A549 (cell line): Measurements from ENCODE around the gene AP2A2. TPM values are rescaled to one million over a fixed set of nuclear protein-coding genes. Genes with fewer than 3 reads are reported as not detected.

Experiments used
- ATAC-seq, 2 experiments: fragments of 200-7000 bp in 1 of 2; fragments of >200 bp in 1 of 2; cut with Nextera tagmentation in 1 of 2; cut with Tn5 transposase in 1 of 2; 3 replicates each; pipeline versions ENCODE4 v1.8.0 to v1.9.1; 2018 to 2020; ENCODE audit warnings: mild to moderate bottlenecking in 1 of 2, moderate library complexity in 1 of 2
- CTCF ChIA-PET: fragments of 300-600 bp; sonication (Branson Sonifier 250); formaldehyde crosslinking; extraction: SDS; loops from one replicate; lab custom pipeline; 2021; ENCODE audit warnings: antibody characterized with exemption, inconsistent platforms; lab: Yijun Ruan, JAX
- POLR2A ChIA-PET: fragments of 350-600 bp; formaldehyde crosslinking; extraction: SDS; loops from one replicate; lab custom pipeline; 2021; ENCODE audit warnings: antibody characterized with exemption, inconsistent platforms; lab: Yijun Ruan, JAX
- DNase-seq, 2 experiments: peaks; one replicate each; pipeline versions ENCODE4 v3.0.0 to v3.0.0-alpha.2; 2011 to 2016; ENCODE audit warnings: low read depth in 1 of 2, low spot score in 1 of 2
- FAIRE-seq: peaks from 2 replicates; lab custom pipeline; 2011; peaks lifted over from hg19 to GRCh38; lab: Jason Lieb, UNC
- H3K27ac ChIP-seq, 2 experiments: fragments of >200 bp; sonication (Bioruptor Twin); formaldehyde crosslinking; 3 replicates each; pipeline ENCODE4 v1.5.1; 2016 to 2017
- H3K4me1 ChIP-seq: fragments of >200 bp; sonication (Bioruptor Twin); formaldehyde crosslinking; 3 replicates; pipeline ENCODE4 v1.6.1; 2016
- H3K4me2 ChIP-seq: fragments of >200 bp; sonication (Bioruptor Twin); formaldehyde crosslinking; 3 replicates; pipeline ENCODE4 v1.6.1; 2016
- H3K4me3 ChIP-seq: fragments of >200 bp; sonication (Bioruptor Twin); formaldehyde crosslinking; 3 replicates; pipeline ENCODE4 v1.5.1; 2016
- H3K9me3 ChIP-seq: fragments of >200 bp; sonication (Bioruptor Twin); formaldehyde crosslinking; 3 replicates; pipeline ENCODE4 v1.6.1; 2016
- CHD2 ChIP-seq: fragments of 150-350 bp; IDR thresholded peaks from 2 replicates; pipeline ENCODE4 v1.6.1; 2014; ENCODE audit warnings: low read length; ENCODE audit not compliant: partially characterized antibody
- E2F6 ChIP-seq: IDR thresholded peaks from 2 replicates; pipeline ENCODE4 v1.6.1; 2012; ENCODE audit warnings: low read depth, borderline replicate concordance
- EHMT2 ChIP-seq: fragments of 200-600 bp; sonication (generic); IDR thresholded peaks from 2 replicates; pipeline ENCODE4 v1.6.1; 2016; ENCODE audit warnings: antibody characterized with exemption, low read depth, mild to moderate bottlenecking, moderate library complexity
- EP300 ChIP-seq, 2 experiments: fragments of >200 bp; sonication (Bioruptor Twin); formaldehyde crosslinking; IDR thresholded peaks; 2 replicates in 1 of 2; 3 replicates in 1 of 2; pipeline ENCODE4 v1.6.1; 2016 to 2017
- FOSB ChIP-seq: fragments of 250-450 bp; sonication (Bioruptor Pico); IDR thresholded peaks from 2 replicates; pipeline ENCODE4 v1.5.0; 2020; ENCODE audit warnings: mild to moderate bottlenecking, moderate library complexity
- FOXS1 ChIP-seq: fragments of 250-450 bp; sonication (Bioruptor Pico); IDR thresholded peaks from 2 replicates; pipeline ENCODE4 v1.5.0; 2020; ENCODE audit warnings: mild to moderate bottlenecking, moderate library complexity
- HEYL ChIP-seq: fragments of 250-450 bp; sonication (Bioruptor Pico); IDR thresholded peaks from 2 replicates; pipeline ENCODE4 v1.8.0; 2021; ENCODE audit warnings: mild to moderate bottlenecking, moderate library complexity
- HOXA7 ChIP-seq: fragments of 250-450 bp; sonication (Bioruptor Pico); IDR thresholded peaks from 2 replicates; pipeline ENCODE4 v1.5.0; 2020; ENCODE audit warnings: mild to moderate bottlenecking, moderate library complexity
- HOXB13 ChIP-seq: fragments of 250-450 bp; sonication (Bioruptor Pico); IDR thresholded peaks from 2 replicates; pipeline ENCODE4 v1.5.0; 2020; ENCODE audit warnings: low read depth, mild to moderate bottlenecking, moderate library complexity
- JUN ChIP-seq, 2 experiments: fragments of >200 bp; sonication (Bioruptor Twin); formaldehyde crosslinking; IDR thresholded peaks; 2 replicates in 1 of 2; 3 replicates in 1 of 2; pipeline ENCODE4 v1.6.1; 2016 to 2017
- JUNB ChIP-seq: fragments of >200 bp; sonication (Bioruptor Twin); formaldehyde crosslinking; IDR thresholded peaks from 2 replicates; pipeline ENCODE4 v1.6.1; 2016
- KDM5A ChIP-seq: fragments of 200-600 bp; sonication (generic); IDR thresholded peaks from 2 replicates; pipeline ENCODE4 v1.6.1; 2016; ENCODE audit warnings: antibody characterized with exemption, mild to moderate bottlenecking
- MYC ChIP-seq: IDR thresholded peaks from 2 replicates; pipeline ENCODE4 v1.6.1; 2012; ENCODE audit warnings: mild to moderate bottlenecking, inconsistent platforms, low read length, improper control_type of control experiment, borderline replicate concordance
- NFE2L2 ChIP-seq: fragments of 150-350 bp; conservative IDR thresholded peaks from 2 replicates; pipeline ENCODE4 v1.6.1; 2014; ENCODE audit warnings: low read length
- NPAS2 ChIP-seq: fragments of 250-450 bp; sonication (Bioruptor Pico); IDR thresholded peaks from 2 replicates; pipeline ENCODE4 v1.8.0; 2022; ENCODE audit warnings: mild to moderate bottlenecking, moderate library complexity, borderline replicate concordance
- NR3C1 ChIP-seq: fragments of >200 bp; sonication (Bioruptor Twin); formaldehyde crosslinking; IDR thresholded peaks from 3 replicates; pipeline ENCODE4 v1.6.1; 2017
- POLR2AphosphoS2 ChIP-seq: conservative IDR thresholded peaks from 2 replicates; pipeline ENCODE4 v1.6.1; 2012; ENCODE audit warnings: low read length, improper control_type of control experiment, inconsistent platforms
- RAD21 ChIP-seq, 2 experiments: fragments of >200 bp in 1 of 2; sonication (Bioruptor Twin) in 1 of 2; formaldehyde crosslinking in 1 of 2; IDR thresholded peaks in 1 of 2; conservative IDR thresholded peaks in 1 of 2; 2 replicates in 1 of 2; 3 replicates in 1 of 2; pipeline ENCODE4 v1.6.1; 2012 to 2018; ENCODE audit warnings: inconsistent platforms in 1 of 2
- SMC3 ChIP-seq: fragments of >200 bp; sonication (Bioruptor Twin); formaldehyde crosslinking; IDR thresholded peaks from 3 replicates; pipeline ENCODE4 v1.6.1; 2018; ENCODE audit warnings: inconsistent platforms
- TFCP2L1 ChIP-seq: fragments of 250-450 bp; sonication (Bioruptor Pico); IDR thresholded peaks from 2 replicates; pipeline ENCODE4 v1.5.0; 2021; ENCODE audit warnings: mild to moderate bottlenecking
- ZNF302 ChIP-seq: fragments of 250-450 bp; sonication (Bioruptor Pico); IDR thresholded peaks from 2 replicates; pipeline ENCODE4 v1.9.0; 2021; ENCODE audit warnings: inconsistent platforms, mild to moderate bottlenecking, moderate library complexity
- ZSCAN20 ChIP-seq: fragments of 250-450 bp; sonication (Bioruptor Pico); IDR thresholded peaks from 2 replicates; pipeline ENCODE4 v1.8.0; 2022; ENCODE audit warnings: mild to moderate bottlenecking, moderate library complexity
- WGBS: methylation state at CpG from one replicate; pipeline ENCODE4 v1.1.6; 2017; ENCODE audit errors: missing lambda C conversion rate; 5-methylcytosine and 5-hydroxymethylcytosine counted together
- polyA plus RNA-seq, 4 experiments: library from polyadenylated mRNA; depleted of rRNA in 3 of 4; stranded (reverse); fragments of >200 nt; fragmentation: RNase III in 1 of 4; extraction: RNeasy Plus Mini Kit Qiagen cat#74134 plus additional on column Dnase treatment in 1 of 4; gene quantifications; 2 replicates in 3 of 4; 3 replicates in 1 of 4; pipeline ENCODE4 v1.2.3, GENCODE V29; 2011 to 2017
- TF ChIP-seq, protein P1 (sequence below): fragments of >200 bp; sonication (Bioruptor Twin); formaldehyde crosslinking; IDR thresholded peaks from 2 replicates; pipeline ENCODE4 v1.6.1; 2016
- TF ChIP-seq, protein P2 (sequence below): IDR thresholded peaks from 2 replicates; pipeline ENCODE4 v1.6.1; 2012
- TF ChIP-seq, protein P3 (sequence below): fragments of 250-450 bp; sonication (Bioruptor Pico); IDR thresholded peaks from 2 replicates; pipeline ENCODE4 v1.5.0; 2020; ENCODE audit warnings: low read depth, mild to moderate bottlenecking, moderate library complexity
- TF ChIP-seq, protein P4 (sequence below): fragments of 450-650 bp; IDR thresholded peaks from 2 replicates; pipeline ENCODE4 v1.6.1; 2014; ENCODE audit warnings: antibody characterized with exemption

Gene AP2A2
- polyA plus RNA-seq, 2 of the 4 experiments (the other 2 are of a cell fraction): 39.4 to 60.4 TPM

DNA sequence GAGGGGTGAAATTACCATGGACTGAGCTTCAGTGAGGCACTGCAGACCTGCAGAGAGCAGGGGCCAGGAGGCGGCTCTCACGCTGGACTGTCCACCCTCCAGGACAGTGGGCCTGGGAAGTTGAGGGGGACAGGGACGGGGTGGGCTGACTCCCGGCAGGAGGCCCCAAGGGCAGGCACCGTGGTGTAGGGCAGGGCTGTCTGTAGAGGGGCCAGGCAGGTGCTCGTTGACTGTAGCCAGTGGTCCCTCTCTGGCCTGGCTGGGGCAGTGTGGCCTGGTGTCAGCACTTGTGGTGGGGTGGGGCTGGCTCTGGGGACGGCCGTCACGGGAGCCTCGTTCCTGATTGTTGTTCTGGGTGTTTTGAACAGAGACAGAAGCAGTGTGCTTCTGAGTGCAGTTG, 64.4 kb downstream of the AP2A2 start:
- 90% methylated on average over 10 of the region's 10 CpGs for WGBS
- Histone ChIP-seq H3K27ac (no peak overlapping the region), H3K4me2 (no peak overlapping the region), H3K4me3 (no peak overlapping the region), H3K4me1 (no peaks in the 10 kb centered on the region), H3K9me3 (no peaks in the 10 kb centered on the region)
- POLR2A ChIA-PET: no interaction called here
- DNase-seq (no peak), FAIRE-seq (no peak), ATAC-seq (no peak)
- CTCF ChIA-PET: interaction anchor here (1.5 kb wide), 1 partner anchor 9 kb away, joined by 4 read pairs; no protein-coding TSS in a partner anchor
- TF ChIP-seq SMC3 (no peak), RAD21 (conservative IDR thresholded peaks at IDR 0.05 in 1 of 2, IDR thresholded peaks at IDR 0.05 in 1 of 2) (no peak), E2F6 (no peak), JUN (IDR thresholded peaks at IDR 0.05) (no peak), EP300 (IDR thresholded peaks at IDR 0.05) (no peak), NFE2L2 (no peak), HEYL (CRISPR knock-in tag) (no peak), JUNB (no peak), FOXS1 (CRISPR knock-in tag) (no peak), TFCP2L1 (no peak), HOXB13 (no peak), ZNF302 (CRISPR knock-in tag) (no peak), KDM5A (no peak), FOSB (CRISPR knock-in tag) (no peak)
- TF ChIP-seq, protein P1, sequence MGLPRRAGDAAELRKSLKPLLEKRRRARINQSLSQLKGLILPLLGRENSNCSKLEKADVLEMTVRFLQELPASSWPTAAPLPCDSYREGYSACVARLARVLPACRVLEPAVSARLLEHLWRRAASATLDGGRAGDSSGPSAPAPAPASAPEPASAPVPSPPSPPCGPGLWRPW: no peak
- TF ChIP-seq, protein P2, sequence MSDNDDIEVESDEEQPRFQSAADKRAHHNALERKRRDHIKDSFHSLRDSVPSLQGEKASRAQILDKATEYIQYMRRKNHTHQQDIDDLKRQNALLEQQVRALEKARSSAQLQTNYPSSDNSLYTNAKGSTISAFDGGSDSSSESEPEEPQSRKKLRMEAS: no peak

GRCh38 chr11:991034-991433, 65.4 kb downstream of the AP2A2 start:
- Histone ChIP-seq H3K27ac (no peak overlapping the region), H3K4me3 (no peak overlapping the region), H3K4me2 (no peak overlapping the region), H3K9me3 (no peaks in the 10 kb centered on the region)
- ATAC-seq (no peak), FAIRE-seq (no peak), DNase-seq (no peak)
- POLR2A ChIA-PET: no interaction called here
- WGBS: 85% methylated on average over 12 of the region's 12 CpGs
- no peak for TF ChIP-seq NR3C1
- TF ChIP-seq EHMT2: no peak
- TF ChIP-seq, protein P3, sequence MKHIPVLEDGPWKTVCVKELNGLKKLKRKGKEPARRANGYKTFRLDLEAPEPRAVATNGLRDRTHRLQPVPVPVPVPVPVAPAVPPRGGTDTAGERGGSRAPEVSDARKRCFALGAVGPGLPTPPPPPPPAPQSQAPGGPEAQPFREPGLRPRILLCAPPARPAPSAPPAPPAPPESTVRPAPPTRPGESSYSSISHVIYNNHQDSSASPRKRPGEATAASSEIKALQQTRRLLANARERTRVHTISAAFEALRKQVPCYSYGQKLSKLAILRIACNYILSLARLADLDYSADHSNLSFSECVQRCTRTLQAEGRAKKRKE (CRISPR knock-in tag): no peak
- TF ChIP-seq, protein P2: no peak
- no peak for TF ChIP-seq NFE2L2
- TF ChIP-seq HOXA7: no peak
- TF ChIP-seq POLR2AphosphoS2: no peak
- TF ChIP-seq MYC: no peak
- no peak for TF ChIP-seq CHD2
- no peak for TF ChIP-seq NPAS2 (CRISPR knock-in tag)
- TF ChIP-seq SMC3: no peak
- no peak for TF ChIP-seq ZSCAN20
- TF ChIP-seq, protein P4, sequence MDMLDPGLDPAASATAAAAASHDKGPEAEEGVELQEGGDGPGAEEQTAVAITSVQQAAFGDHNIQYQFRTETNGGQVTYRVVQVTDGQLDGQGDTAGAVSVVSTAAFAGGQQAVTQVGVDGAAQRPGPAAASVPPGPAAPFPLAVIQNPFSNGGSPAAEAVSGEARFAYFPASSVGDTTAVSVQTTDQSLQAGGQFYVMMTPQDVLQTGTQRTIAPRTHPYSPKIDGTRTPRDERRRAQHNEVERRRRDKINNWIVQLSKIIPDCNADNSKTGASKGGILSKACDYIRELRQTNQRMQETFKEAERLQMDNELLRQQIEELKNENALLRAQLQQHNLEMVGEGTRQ: no peak
- TF ChIP-seq, all 56 proteins: peak for 0
- H3K4me1 ChIP-seq: no peaks in the 10 kb centered on the region
- CTCF ChIA-PET: no interaction called here
